Measurements from ENCODE around the gene CLTC. TPM values are rescaled to one million over a fixed set of nuclear protein-coding genes. Genes with fewer than 3 reads are reported as not detected.
"Not testable (repeated sequence)": the region's sequence is repeated elsewhere in the genome, so short reads cannot be mapped to it uniquely, and the experiment has no call there.

CLTC gene
- total RNA-seq, result 405 TPM
- 110 TPM for polyA plus RNA-seq

GRCh38 chr17:59619298-59620063, at the start of gene CLTC:
CLTC (plus strand) TSS chr17:59619895; CDS start chr17:59620132, 237 bp downstream.
- DNase-seq (ENCODE audit: extremely low spot score), result peak; percentile 96
- no peaks in the 10 kb centered on the region for H3K36me3 ChIP-seq (ENCODE audit: insufficient read depth)
- WGBS, result under 1% methylated on average over 65 of the region's 65 CpGs
- no peaks in the 10 kb centered on the region for H3K4me1 ChIP-seq (ENCODE audit: insufficient read depth)
- peak within 1 kb of the TSS; percentile 98 for H3K27ac ChIP-seq (ENCODE audit: low read depth)
- peak within 1 kb of the TSS; percentile 99 for H3K4me3 ChIP-seq (ENCODE audit: low read depth, low read length)

GRCh38 chr17:59572301-59572924, 47.3 kb upstream of the CLTC start:
- WGBS, result 93% methylated on average over 10 of the region's 10 CpGs
- Histone ChIP-seq H3K27ac (ENCODE audit: low read depth) (no peak overlapping the region), H3K36me3 (ENCODE audit: insufficient read depth) (no peaks in the 10 kb centered on the region), H3K4me3 (ENCODE audit: low read depth, low read length) (no peak overlapping the region), H3K4me1 (ENCODE audit: insufficient read depth) (no peaks in the 10 kb centered on the region)
- DNase-seq (ENCODE audit: extremely low spot score), result no peak

GRCh38 chr17:59584168-59584567, 35.5 kb upstream of the CLTC start:
- DNase-seq (ENCODE audit: extremely low spot score); H3K36me3 ChIP-seq (ENCODE audit: insufficient read depth); H3K4me1 ChIP-seq (ENCODE audit: insufficient read depth); H3K27ac ChIP-seq (ENCODE audit: low read depth); H3K4me3 ChIP-seq (ENCODE audit: low read depth, low read length): not testable (repeated sequence)
- no CpG with 5 or more reads among the region's 1 CpG for whole genome bisulfite sequencing

DNA sequence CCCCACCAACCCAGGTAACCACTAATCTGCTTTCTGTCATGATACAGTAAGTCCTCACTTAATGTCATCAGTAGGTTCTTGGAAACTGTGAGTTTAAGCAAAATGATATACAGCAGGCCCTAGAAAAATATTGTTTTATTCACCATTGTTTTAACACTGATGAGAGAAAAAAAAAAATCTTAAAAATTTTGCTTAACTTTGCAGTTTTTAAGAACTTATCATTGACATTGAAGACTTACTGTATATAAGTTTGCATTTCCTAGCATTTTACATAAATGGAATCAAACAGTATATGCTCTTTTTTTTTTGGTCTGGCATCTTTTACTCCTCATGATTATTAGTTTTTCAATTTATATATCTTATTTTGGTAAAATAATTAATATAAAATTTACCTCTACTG, 19.5 kb upstream of the CLTC start:
- no peaks in the 10 kb centered on the region for H3K4me1 ChIP-seq (ENCODE audit: insufficient read depth)
- H3K4me3 ChIP-seq (ENCODE audit: low read depth, low read length), result no peak overlapping the region
- H3K27ac ChIP-seq (ENCODE audit: low read depth), result no peak overlapping the region
- no peaks in the 10 kb centered on the region for H3K36me3 ChIP-seq (ENCODE audit: insufficient read depth)
- no peak for DNase-seq (ENCODE audit: extremely low spot score)

- Histone ChIP-seq H3K27ac (ENCODE audit: low read depth) (no peak overlapping the region), H3K4me3 (ENCODE audit: low read depth, low read length) (no peak overlapping the region), H3K36me3 (ENCODE audit: insufficient read depth) (peaks cover 3% of the 10 kb centered on the region), H3K4me1 (ENCODE audit: insufficient read depth) (no peaks in the 10 kb centered on the region)
- 92% methylated on average over 2 of the region's 2 CpGs for WGBS
- DNase-seq (ENCODE audit: extremely low spot score), result no peak
Observed at GRCh38 chr17:59601130-59601529, 18.6 kb upstream of the CLTC start.

DNA sequence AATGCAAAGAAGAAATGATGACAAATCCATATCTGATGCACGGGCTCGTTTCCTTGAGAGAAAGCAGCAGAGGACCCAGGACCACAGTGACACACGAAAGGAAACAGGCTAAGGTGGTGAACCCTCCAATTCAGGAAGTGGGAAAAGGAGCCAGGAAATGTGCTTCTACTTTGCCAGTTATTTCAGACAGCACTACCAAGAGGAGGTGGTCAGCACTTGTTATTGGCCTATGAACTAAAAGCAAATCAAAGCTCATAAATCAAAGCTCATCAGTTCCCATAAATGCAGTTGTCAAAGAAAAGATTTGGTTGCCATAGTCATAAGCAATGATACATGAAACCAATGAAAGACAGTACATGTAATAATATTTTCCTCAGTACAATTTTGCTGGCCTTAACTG, 12.6 kb upstream of the CLTC start:
- H3K36me3 ChIP-seq (ENCODE audit: insufficient read depth), result peaks cover 8% of the 10 kb centered on the region

GRCh38 chr17:59607817-59608403, 11.8 kb upstream of the CLTC start:
- H3K27ac ChIP-seq (ENCODE audit: low read depth), result no peak overlapping the region
- 87% methylated on average over 5 of the region's 5 CpGs for WGBS
- H3K36me3 ChIP-seq (ENCODE audit: insufficient read depth), result peaks cover 8% of the 10 kb centered on the region
- no peaks in the 10 kb centered on the region for H3K4me1 ChIP-seq (ENCODE audit: insufficient read depth)
- no peak overlapping the region for H3K4me3 ChIP-seq (ENCODE audit: low read depth, low read length)
- DNase-seq (ENCODE audit: extremely low spot score), result no peak

More for the DNA sequence above, 12.6 kb upstream of the CLTC start:
- DNase-seq (ENCODE audit: extremely low spot score), result no peak
- 77% methylated on average over 3 of the region's 3 CpGs for WGBS
- H3K27ac ChIP-seq (ENCODE audit: low read depth), result no peak overlapping the region
- H3K4me3 ChIP-seq (ENCODE audit: low read depth, low read length), result no peak overlapping the region
- H3K4me1 ChIP-seq (ENCODE audit: insufficient read depth), result no peaks in the 10 kb centered on the region

- Histone ChIP-seq H3K27ac (ENCODE audit: low read depth) (no peak overlapping the region), H3K4me1 (ENCODE audit: insufficient read depth) (no peaks in the 10 kb centered on the region), H3K4me3 (ENCODE audit: low read depth, low read length) (no peak overlapping the region), H3K36me3 (ENCODE audit: insufficient read depth) (peaks cover 5% of the 10 kb centered on the region)
- no peak for DNase-seq (ENCODE audit: extremely low spot score)
Observed at GRCh38 chr17:59611503-59611902, 8.2 kb upstream of the CLTC start.

DNA sequence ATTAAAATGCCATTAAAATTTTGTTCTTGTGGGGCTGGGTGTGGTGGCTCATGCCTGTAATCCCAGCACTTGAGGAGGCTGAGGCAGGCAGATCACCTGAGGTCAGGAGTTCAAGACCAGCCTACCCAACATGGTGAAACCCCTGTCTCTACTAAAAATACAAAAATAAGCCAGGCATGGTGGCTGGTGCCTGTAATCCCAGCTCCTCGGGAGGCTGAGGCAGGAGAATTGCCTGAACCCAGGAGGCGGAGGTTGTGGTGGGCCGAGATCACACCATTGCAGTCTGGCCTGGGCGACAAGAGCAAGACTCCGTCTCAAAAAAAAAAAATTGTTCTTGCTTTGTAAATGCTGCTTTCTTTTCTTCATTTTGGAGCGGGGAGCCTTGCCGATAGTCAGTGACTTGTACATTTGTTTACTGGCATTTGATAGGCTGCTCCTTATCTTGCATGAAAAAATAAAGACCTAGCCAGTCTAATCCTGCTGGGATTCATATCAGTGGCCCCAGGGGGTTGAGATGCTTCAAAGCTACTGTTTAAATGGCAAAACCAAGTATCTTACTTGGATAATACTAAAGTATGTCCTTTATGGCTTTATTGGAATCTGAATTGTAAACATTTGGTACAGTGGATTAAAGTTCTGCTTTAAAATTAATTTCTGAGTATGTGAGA, 3.3 kb upstream of the CLTC start:
- Histone ChIP-seq H3K4me3 (ENCODE audit: low read depth, low read length) (no peak overlapping the region), H3K27ac (ENCODE audit: low read depth) (no peak overlapping the region), H3K36me3 (ENCODE audit: insufficient read depth) (no peaks in the 10 kb centered on the region), H3K4me1 (ENCODE audit: insufficient read depth) (no peaks in the 10 kb centered on the region)
- WGBS, result 77% methylated on average over 7 of the region's 7 CpGs
- no peak for DNase-seq (ENCODE audit: extremely low spot score)

- no peak for DNase-seq (ENCODE audit: extremely low spot score)
- Histone ChIP-seq H3K4me3 (ENCODE audit: low read depth, low read length) (no peak overlapping the region), H3K36me3 (ENCODE audit: insufficient read depth) (no peaks in the 10 kb centered on the region), H3K4me1 (ENCODE audit: insufficient read depth) (no peaks in the 10 kb centered on the region), H3K27ac (ENCODE audit: low read depth) (no peak overlapping the region)
- 86% methylated on average over 1 of the region's 1 CpG for WGBS
Observed at GRCh38 chr17:59617156-59617732, 2.5 kb upstream of the CLTC start.

DNA sequence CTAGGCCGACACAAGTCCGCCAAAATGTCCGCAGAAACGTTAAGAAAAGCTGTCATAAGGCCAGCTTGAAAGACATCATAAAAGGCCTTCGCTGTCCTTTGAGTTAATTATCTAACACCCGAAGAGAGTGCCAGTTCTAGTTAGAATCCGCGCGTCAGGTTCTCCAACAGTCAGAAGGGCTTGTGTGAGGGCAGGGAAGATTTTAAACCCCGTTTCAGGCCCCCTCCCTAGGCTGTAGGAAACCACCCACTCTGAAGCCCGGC, 729 bp upstream of the CLTC start:
- H3K4me3 ChIP-seq (ENCODE audit: low read depth, low read length), result peak overlapping the region; percentile 99
- peak; percentile 85 for DNase-seq (ENCODE audit: extremely low spot score)
- H3K4me1 ChIP-seq (ENCODE audit: insufficient read depth), result no peaks in the 10 kb centered on the region
- under 1% methylated on average over 11 of the region's 11 CpGs for WGBS
- H3K36me3 ChIP-seq (ENCODE audit: insufficient read depth), result no peaks in the 10 kb centered on the region
- peak overlapping the region; percentile 98 for H3K27ac ChIP-seq (ENCODE audit: low read depth)

- Histone ChIP-seq H3K27ac (ENCODE audit: low read depth) (peak overlapping the region; percentile 98), H3K36me3 (ENCODE audit: insufficient read depth) (no peaks in the 10 kb centered on the region), H3K4me1 (ENCODE audit: insufficient read depth) (no peaks in the 10 kb centered on the region), H3K4me3 (ENCODE audit: low read depth, low read length) (peak overlapping the region; percentile 99)
- no peak for DNase-seq (ENCODE audit: extremely low spot score)
- 0% methylated on average over 13 of the region's 13 CpGs for WGBS
Observed at GRCh38 chr17:59620064-59620359, 317 bp downstream of the CLTC start.

DNA sequence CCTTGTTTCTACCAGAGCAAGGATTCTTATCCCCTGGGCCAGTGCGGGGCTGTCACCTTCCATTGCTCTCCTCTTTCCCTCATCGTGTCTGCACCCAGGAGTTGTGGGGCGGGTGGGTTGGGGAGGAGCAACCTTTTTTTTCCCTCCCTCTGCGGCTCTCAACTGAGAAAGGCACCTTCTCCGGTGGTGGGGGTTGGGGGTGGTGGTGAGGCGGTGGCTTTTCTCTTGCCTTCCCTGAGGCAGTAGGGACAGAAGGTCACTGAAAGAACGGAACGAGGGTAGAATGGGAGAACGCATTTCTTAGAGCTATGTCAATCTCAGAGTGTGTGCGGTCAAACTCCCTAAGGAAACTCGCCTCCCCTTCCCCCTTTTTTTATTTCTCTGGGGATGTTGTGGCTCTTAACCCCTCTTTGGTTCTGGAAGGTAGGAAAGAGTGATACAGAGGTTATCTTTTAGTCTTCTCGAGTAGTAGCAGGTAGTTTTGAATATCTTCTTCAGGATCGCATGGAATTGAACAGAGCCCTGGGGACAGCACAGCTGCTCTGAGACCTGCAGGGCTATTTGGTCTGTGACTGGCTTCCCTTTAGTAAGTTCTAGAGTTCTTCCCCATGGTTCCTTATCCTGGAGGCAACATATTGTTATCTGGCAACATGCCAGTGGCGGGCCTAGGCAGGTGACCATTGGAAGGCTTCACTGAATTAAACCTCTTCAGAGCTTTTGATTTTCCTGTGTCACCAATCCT, 994 bp downstream of the CLTC start:
- no peak for DNase-seq (ENCODE audit: extremely low spot score)
- Histone ChIP-seq H3K36me3 (ENCODE audit: insufficient read depth) (no peaks in the 10 kb centered on the region), H3K27ac (ENCODE audit: low read depth) (peak overlapping the region; percentile 98), H3K4me1 (ENCODE audit: insufficient read depth) (no peaks in the 10 kb centered on the region), H3K4me3 (ENCODE audit: low read depth, low read length) (peak overlapping the region; percentile 99)
- WGBS, result 1% methylated on average over 14 of the region's 14 CpGs
